ENCODE data around the gene ADGRF4. TPM values are rescaled to one million over a fixed set of nuclear protein-coding genes. Genes with fewer than 3 reads are reported as not detected.

ADGRF4 gene
- total RNA-seq, 1 donor from 2014 or later = not detected

GRCh38 chr6:47762502-47762901 lies 64.1 kb downstream of the ADGRF4 start:
- H3K27ac Mint-ChIP-seq (ENCODE audit: unreplicated experiment) = no peak overlapping the region
- peaks cover 2% of the 10 kb centered on the region for H3K9me3 Mint-ChIP-seq
- no peak for DNase-seq (ENCODE audit: low read depth, low spot score)
- no peaks in the 10 kb centered on the region for H3K36me3 Mint-ChIP-seq (ENCODE audit: low read depth)
- no peak for TF ChIP-seq CTCF (conservative IDR thresholded peaks at IDR 0.05)
- no peak overlapping the region for H3K4me3 Mint-ChIP-seq
- H3K27me3 Mint-ChIP-seq (ENCODE audit: low read depth) = no peaks in the 10 kb centered on the region
- no peaks in the 10 kb centered on the region for H3K4me1 Mint-ChIP-seq

GRCh38 chr6:47766445-47766844 lies 68.1 kb downstream of the ADGRF4 start:
- TF ChIP-seq CTCF (conservative IDR thresholded peaks at IDR 0.05) = no peak
- H3K4me3 Mint-ChIP-seq = no peak overlapping the region
- no peaks in the 10 kb centered on the region for H3K27me3 Mint-ChIP-seq (ENCODE audit: low read depth)
- DNase-seq (ENCODE audit: low read depth, low spot score) = no peak
- H3K4me1 Mint-ChIP-seq = no peaks in the 10 kb centered on the region
- H3K36me3 Mint-ChIP-seq (ENCODE audit: low read depth) = no peaks in the 10 kb centered on the region
- H3K27ac Mint-ChIP-seq (ENCODE audit: unreplicated experiment) = no peak overlapping the region
- peaks cover 4% of the 10 kb centered on the region for H3K9me3 Mint-ChIP-seq

- H3K36me3 Mint-ChIP-seq (ENCODE audit: low read depth) = no peaks in the 10 kb centered on the region
- no peak for DNase-seq (ENCODE audit: low read depth, low spot score)
- H3K4me1 Mint-ChIP-seq = no peaks in the 10 kb centered on the region
- no peaks in the 10 kb centered on the region for H3K27me3 Mint-ChIP-seq (ENCODE audit: low read depth)
- TF ChIP-seq CTCF (conservative IDR thresholded peaks at IDR 0.05) = no peak
- no peak overlapping the region for H3K4me3 Mint-ChIP-seq
- H3K27ac Mint-ChIP-seq (ENCODE audit: unreplicated experiment) = no peak overlapping the region
- peaks cover 6% of the 10 kb centered on the region for H3K9me3 Mint-ChIP-seq
Observed at GRCh38 chr6:47767102-47767501, 68.7 kb downstream of the ADGRF4 start.

GRCh38 chr6:47769982-47770381 lies 71.6 kb downstream of the ADGRF4 start:
- no peaks in the 10 kb centered on the region for H3K36me3 Mint-ChIP-seq (ENCODE audit: low read depth)
- DNase-seq (ENCODE audit: low read depth, low spot score) = no peak
- H3K9me3 Mint-ChIP-seq = peaks cover 6% of the 10 kb centered on the region
- no peak overlapping the region for H3K4me3 Mint-ChIP-seq
- no peaks in the 10 kb centered on the region for H3K4me1 Mint-ChIP-seq
- H3K27me3 Mint-ChIP-seq (ENCODE audit: low read depth) = no peaks in the 10 kb centered on the region
- no peak overlapping the region for H3K27ac Mint-ChIP-seq (ENCODE audit: unreplicated experiment)
- no peak for TF ChIP-seq CTCF (conservative IDR thresholded peaks at IDR 0.05)

Other genes with a start within 250 kb of the ADGRF4 start
- 12.4 and 12.5 TPM in 2 replicates for gene CD2AP, start 220.8 kb upstream of the ADGRF4 start, total RNA-seq
- not detected in 2 replicates for gene OPN5, start 83.5 kb downstream of the ADGRF4 start, total RNA-seq

Measured in neural crest cell (in vitro differentiated cells).